ENCODE results near the gene CRIP2. TPM values are rescaled to one million over a fixed set of nuclear protein-coding genes. Genes with fewer than 3 reads are reported as not detected.

CRIP2 gene
- total and polyA plus RNA-seq, 9 of the 15 experiments (the other 6 are each of a cell fraction or from before 2014, with no cell fraction given): 0.18 to 2.0 (median 0.69) TPM; not detected in 1

- TF ChIP-seq RAD21 (CRISPR knock-in tag; conservative IDR thresholded peaks at IDR 0.05 in 1 of 2, IDR thresholded peaks at IDR 0.05 in 1 of 2) (peak; percentile 49 to 71), C11orf30 (IDR thresholded peaks at IDR 0.05; ENCODE audit: low read depth) (peak; percentile 97), ZBED1 (IDR thresholded peaks at IDR 0.05) (peak; percentile 87), BACH1 (tag; IDR thresholded peaks at IDR 0.05) (peak; percentile 37; the same call in 1 of the 2 replicates), KAT2B (IDR thresholded peaks at IDR 0.05; ENCODE audit: low read depth, low read length) (no peak), DIDO1 (tag; IDR thresholded peaks at IDR 0.05; ENCODE audit: low read depth) (peak; percentile 51; the same call in 1 of the 2 replicates), STAT6 (CRISPR knock-in tag; IDR thresholded peaks at IDR 0.05) (no peak), ASH1L (IDR thresholded peaks at IDR 0.05; ENCODE audit: borderline replicate concordance, low read depth, partially characterized antibody) (peak; percentile 96), HMBOX1 (IDR thresholded peaks at IDR 0.05) (no peak), XRCC5 (IDR thresholded peaks at IDR 0.05; ENCODE audit: low read depth, low read length) (no peak), BHLHE40 (IDR thresholded peaks at IDR 0.05; ENCODE audit: low read length) (peak; percentile 83), NKRF (IDR thresholded peaks at IDR 0.05; ENCODE audit: borderline replicate concordance) (no peak), GMEB1 (CRISPR knock-in tag; IDR thresholded peaks at IDR 0.05) (peak; percentile 60), HNRNPLL (IDR thresholded peaks at IDR 0.05; ENCODE audit: low read depth, low read length, poor library complexity, severe bottlenecking) (peak; percentile 92), ZNF583 (CRISPR knock-in tag; IDR thresholded peaks at IDR 0.05) (no peak), ZNF699 (CRISPR knock-in tag; IDR thresholded peaks at IDR 0.05; ENCODE audit: insufficient replicate concordance) (no peak), HES1 (IDR thresholded peaks at IDR 0.05; ENCODE audit: low read depth) (no peak)
Observed at GRCh38 chr14:105490572-105491365, 16.1 kb downstream of the CRIP2 start, which contains the start of gene TEDC1 (continued).
